Thyroid gland (tissue), 4 donors: ENCODE data around the gene EXOC4.

ENCODE experiments used
- CTCF ChIP-seq, 6 experiments: fragments of 200-600 bp in 3 of 6; fragments of 450-650 bp in 3 of 6; sonication (generic) in 3 of 6; IDR thresholded peaks; one replicate each; pipeline ENCODE4 v1.5.1; 2016 to 2019; ENCODE audit warnings: antibody characterized with exemption in 6 of 6, mild to moderate bottlenecking in 2 of 6, inconsistent platforms in 1 of 6, moderate library complexity in 1 of 6
- POLR2A ChIP-seq, 2 donors: fragments of 450-650 bp; IDR thresholded peaks; one replicate each; pipeline ENCODE4 v1.6.1; 2017; ENCODE audit warnings: antibody characterized with exemption in 2 of 2, mild to moderate bottlenecking in 2 of 2, moderate library complexity in 1 of 2

- TF ChIP-seq CTCF (IDR thresholded peaks at IDR 0.05) (no peak), POLR2A (IDR thresholded peaks at IDR 0.05) (no peak)
Measured at GRCh38 chr7:133556553-133556952, 303.7 kb downstream of the EXOC4 start.
